GM13977 (cell line): ENCODE results near the gene BICDL1.

Source experiments
- DNase-seq: peaks from one replicate; pipeline ENCODE4 v3.0.0; 2012; ENCODE audit warnings: low spot score
- in situ Hi-C: fragments of 300-500 bp; cut with MboI; formaldehyde crosslinking; loops from one replicate; pipeline ENCODE4 v1.12.0; 2022; ENCODE audit warnings: low sequenced_read_pairs, low pct_unique_long_range_greater_than_20kb, mixed read lengths, inconsistent platforms; ENCODE audit not compliant: unreplicated experiment
- TF ChIP-seq, protein P1 (sequence below): IDR thresholded peaks from 2 replicates; pipeline ENCODE4 v1.5.1; 2012; ENCODE audit warnings: mild to moderate bottlenecking, control low read depth; ENCODE audit not compliant: insufficient read depth; ENCODE audit errors: extremely low read depth, missing control alignments

BICDL1 gene

DNA sequence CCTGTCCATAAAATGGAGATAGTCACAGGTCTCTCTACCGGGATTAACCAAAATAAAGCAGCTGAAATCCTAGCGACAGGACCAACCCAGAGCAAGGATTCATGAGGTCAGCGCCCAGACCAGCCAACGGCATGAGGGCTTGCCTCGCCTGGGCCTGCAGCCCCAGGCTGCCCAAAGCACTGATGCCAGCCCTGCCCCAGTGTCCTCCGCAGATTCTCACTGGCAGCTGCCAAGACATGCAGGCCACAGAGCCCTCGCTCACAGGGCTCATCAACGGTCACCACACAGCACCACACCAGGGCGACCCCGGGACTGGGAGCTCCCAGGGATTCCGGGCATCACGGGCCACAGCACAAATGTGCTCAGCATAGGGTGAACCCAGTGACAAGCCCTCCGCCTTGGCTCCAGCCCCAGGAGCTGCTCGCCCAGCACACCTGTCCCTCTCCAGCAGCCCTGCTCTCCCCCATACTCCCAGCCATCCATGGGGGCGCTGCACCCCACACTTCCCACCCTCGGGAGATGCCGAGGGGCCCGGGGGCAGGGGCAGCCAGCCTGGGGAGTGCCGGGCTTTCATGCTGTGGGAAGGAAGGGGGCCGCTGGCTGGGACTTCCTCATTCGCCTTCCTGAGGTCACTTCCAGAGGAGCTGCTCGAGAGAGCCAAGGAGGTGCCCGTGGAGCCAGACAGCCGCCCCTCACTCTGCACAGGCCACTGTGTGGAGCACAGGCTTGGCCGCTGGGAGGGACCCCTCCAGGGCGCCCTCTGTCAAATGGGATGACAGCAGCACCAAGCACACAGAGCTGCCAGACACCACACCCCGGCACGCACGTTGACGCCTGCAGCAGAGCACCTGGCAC lies 113.4 kb downstream of the BICDL1 start:
- TF ChIP-seq, protein P1, sequence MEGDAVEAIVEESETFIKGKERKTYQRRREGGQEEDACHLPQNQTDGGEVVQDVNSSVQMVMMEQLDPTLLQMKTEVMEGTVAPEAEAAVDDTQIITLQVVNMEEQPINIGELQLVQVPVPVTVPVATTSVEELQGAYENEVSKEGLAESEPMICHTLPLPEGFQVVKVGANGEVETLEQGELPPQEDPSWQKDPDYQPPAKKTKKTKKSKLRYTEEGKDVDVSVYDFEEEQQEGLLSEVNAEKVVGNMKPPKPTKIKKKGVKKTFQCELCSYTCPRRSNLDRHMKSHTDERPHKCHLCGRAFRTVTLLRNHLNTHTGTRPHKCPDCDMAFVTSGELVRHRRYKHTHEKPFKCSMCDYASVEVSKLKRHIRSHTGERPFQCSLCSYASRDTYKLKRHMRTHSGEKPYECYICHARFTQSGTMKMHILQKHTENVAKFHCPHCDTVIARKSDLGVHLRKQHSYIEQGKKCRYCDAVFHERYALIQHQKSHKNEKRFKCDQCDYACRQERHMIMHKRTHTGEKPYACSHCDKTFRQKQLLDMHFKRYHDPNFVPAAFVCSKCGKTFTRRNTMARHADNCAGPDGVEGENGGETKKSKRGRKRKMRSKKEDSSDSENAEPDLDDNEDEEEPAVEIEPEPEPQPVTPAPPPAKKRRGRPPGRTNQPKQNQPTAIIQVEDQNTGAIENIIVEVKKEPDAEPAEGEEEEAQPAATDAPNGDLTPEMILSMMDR, result no peak
- no peak for DNase-seq
- in situ Hi-C loops, result no loop called here

DNA sequence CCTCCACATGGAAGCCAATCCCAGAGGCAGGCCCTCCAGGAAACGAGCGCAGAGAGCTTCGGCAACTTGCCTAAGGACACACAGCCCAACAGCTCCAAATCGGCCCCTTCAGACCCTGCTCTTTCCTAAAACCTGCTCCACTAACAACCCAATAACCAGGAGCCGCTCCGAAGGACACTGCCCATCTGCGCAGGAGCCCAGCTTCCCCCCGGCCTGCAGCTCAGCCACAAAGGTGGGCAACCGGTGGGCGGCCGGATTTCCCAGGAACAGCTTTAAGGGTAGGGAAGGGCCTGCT lies 114.0 kb downstream of the BICDL1 start:
- TF ChIP-seq, protein P1, result no peak
- no peak for DNase-seq
- in situ Hi-C loops, result no loop called here

DNA sequence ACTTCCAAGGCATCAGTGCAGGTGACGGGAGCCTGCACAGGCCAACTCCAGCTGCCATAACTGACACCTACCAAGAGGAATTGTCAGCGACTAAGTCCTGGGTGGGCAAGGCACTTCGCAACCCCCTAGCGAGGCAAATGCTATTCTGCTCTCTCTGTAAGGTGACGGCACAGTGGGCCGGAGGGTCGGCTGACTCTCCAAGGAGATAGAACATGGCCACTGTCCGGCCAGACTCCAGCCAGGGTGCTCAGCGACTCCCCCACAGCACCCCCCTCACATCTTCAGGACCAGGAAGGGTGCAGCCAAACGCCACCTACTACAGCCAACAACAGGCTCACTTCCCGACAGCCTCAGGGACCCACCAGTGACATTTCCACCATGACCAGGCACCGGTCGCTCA lies 114.3 kb downstream of the BICDL1 start:
- in situ Hi-C loops, result no loop called here
- TF ChIP-seq, protein P1, result no peak
- DNase-seq, result no peak

DNA sequence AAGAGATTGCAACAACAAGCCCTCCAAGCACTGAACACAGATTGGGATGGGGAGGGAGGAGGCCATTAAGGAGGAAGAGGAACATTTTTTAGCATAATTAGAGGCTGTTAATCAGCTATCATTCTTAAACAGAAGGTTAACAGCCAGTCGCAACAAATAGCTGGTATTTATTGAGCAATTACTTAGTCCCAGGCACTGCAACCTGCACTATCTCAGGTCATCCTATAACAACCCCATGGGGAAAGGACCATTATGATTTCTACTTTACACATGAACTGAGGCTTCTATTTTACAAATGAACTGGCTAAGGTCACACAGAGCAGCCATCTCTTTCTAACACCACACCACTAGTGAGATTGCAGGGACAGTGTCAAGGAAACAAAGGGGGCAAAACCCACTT lies 117.1 kb downstream of the BICDL1 start:
- in situ Hi-C loops, result no loop called here
- DNase-seq, result no peak
- TF ChIP-seq, protein P1, result no peak

DNA sequence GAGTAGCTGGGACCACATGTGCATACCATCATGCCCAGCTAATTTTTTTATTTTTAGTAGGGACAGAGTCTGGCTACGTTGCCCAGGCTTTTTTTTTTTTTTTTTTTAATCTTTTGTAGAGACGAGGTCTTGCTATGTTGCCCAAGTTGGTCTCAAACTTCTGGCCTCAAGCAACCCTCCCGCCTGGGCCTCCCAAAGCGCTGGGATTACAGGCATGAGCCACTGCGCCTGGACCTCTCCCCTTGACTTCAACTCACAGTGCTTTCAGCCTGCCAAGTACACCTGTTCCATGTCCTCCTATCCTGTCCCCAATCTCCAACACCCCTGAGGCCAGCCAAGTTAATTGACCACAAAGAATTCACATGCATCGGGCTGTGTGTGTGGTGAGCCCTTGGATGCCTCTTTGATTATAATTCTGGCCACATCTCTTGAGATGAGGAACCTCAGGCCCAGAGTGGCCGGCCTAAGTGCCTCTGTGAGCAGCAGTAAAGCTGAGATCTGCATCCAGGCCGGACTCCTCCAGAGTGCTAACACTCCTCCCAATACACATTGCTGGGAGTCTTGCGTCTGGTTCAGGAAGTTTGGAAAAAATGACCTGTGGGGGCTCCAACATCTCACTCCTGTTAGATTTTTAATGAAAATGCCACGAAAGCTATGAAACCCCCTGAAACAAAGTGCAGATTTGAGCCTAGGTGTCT lies 120.7 kb downstream of the BICDL1 start:
- DNase-seq, result no peak
- in situ Hi-C loops, result no loop called here

More for the DNA sequence above, 120.7 kb downstream of the BICDL1 start:
- TF ChIP-seq, protein P1, result no peak
